Sigmoid colon (tissue), 4 donors: ENCODE measurements around the gene NAA80.

Experiments used
- CTCF ChIP-seq, 4 experiments: fragments of 450-650 bp in 3 of 4; fragments of 200-600 bp in 1 of 4; IDR thresholded peaks; one replicate each; pipeline ENCODE4 v1.5.1; 2016 to 2019; ENCODE audit warnings: antibody characterized with exemption in 4 of 4, mild to moderate bottlenecking in 3 of 4, moderate library complexity in 2 of 4
- POLR2A ChIP-seq, 2 donors: fragments of 450-650 bp; IDR thresholded peaks; one replicate each; pipeline ENCODE4 v1.6.1; 2016; ENCODE audit warnings: antibody characterized with exemption in 2 of 2, mild to moderate bottlenecking in 2 of 2, moderate library complexity in 2 of 2
- POLR2AphosphoS5 ChIP-seq, 4 donors: sonication (generic); formaldehyde crosslinking; IDR thresholded peaks; one replicate each; pipeline ENCODE4 v1.6.1; 2017; ENCODE audit warnings: antibody characterized with exemption in 4 of 4

- no peak for TF ChIP-seq CTCF (IDR thresholded peaks at IDR 0.05)
- peak; percentile 25 to 35 for TF ChIP-seq POLR2A (IDR thresholded peaks at IDR 0.05)
- TF ChIP-seq POLR2AphosphoS5 (IDR thresholded peaks at IDR 0.05): peak; percentile 21 to 85 (median 64)
Measured at GRCh38 chr3:50268703-50269451, 30.3 kb downstream of the NAA80 start, which contains the start of gene SEMA3B.
